NOMO-1 (cell line): ENCODE data around the gene STK38.

Source experiments
- DNase-seq, 2 experiments: peaks; one replicate each; lab custom pipeline; 2025; ENCODE audit not compliant: unreplicated experiment in 2 of 2; lab: John Stamatoyannopoulos, UW

STK38 gene

GRCh38 chr6:36566418-36566905, 19.2 kb upstream of the STK38 start:
- DNase-seq, result peak; percentile 20 to 32

DNA sequence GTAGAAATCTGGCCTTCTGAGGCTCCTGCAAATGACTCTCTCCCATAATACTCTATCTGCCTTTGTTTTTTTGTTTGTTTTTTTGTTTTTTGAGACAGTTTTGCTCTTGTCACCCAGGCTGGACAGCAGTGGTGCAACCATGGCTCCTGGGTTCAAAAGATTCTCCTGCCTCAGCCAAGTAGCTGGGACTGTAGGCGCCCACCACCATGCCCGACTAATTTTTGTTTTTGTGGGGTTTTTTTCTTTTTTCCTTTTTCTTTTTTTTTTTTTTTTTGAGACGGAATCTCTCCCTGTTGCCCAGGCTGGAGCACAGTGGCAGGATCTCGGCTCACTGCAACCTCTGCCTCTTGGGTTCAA, 16.6 kb upstream of the STK38 start:
- DNase-seq, result no peak

GRCh38 chr6:36563237-36563927, 16.1 kb upstream of the STK38 start:
- no peak for DNase-seq

DNA sequence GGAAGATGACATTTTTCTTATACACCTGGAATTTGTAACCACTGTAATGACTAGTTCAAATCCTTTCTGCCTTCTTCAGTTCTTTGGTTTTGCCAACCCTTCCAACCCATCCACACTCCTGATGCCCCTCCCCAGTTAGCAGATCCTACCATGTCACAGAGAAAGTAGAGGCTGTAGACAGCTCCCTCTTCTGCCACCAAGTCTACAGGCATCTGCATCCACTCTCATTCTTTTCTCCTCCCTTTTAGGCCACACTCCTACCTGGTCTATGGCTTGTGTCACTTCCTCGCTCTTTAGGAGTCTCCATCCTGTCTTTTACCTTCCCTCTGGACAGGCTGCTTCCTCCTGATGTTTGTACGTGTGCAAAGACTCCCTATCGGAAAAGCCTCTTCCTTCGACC, 13.5 kb upstream of the STK38 start:
- DNase-seq, result no peak

- DNase-seq, result peak in 1 of 2 experiments; percentile 10
Measured at GRCh38 chr6:36559011-36559793, 11.9 kb upstream of the STK38 start.

DNA sequence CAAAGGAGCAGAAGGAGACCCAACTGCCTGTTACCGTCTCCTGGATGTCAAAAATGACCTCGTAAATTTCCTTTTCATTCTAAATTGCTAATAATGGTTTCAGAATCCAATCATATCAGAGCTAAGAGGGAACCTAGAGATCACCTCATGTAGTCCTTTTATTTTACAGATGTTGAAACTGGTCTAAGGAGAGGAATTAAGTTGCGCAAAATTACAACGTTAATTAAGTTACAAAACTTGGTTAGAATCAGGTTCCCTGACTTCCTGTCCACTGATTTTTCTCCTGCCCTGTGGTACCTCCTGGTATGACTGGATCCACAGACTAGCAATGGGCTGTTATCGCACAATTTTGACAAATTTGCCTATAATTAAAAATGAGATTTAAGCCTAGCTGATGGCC, 9.0 kb upstream of the STK38 start:
- peak; percentile 35 to 86 for DNase-seq

GRCh38 chr6:36555750-36556252, 8.5 kb upstream of the STK38 start:
- no peak for DNase-seq

GRCh38 chr6:36550473-36551000, 3.3 kb upstream of the STK38 start:
- no peak for DNase-seq

GRCh38 chr6:36548401-36548743, 1.1 kb upstream of the STK38 start:
- no peak for DNase-seq

DNA sequence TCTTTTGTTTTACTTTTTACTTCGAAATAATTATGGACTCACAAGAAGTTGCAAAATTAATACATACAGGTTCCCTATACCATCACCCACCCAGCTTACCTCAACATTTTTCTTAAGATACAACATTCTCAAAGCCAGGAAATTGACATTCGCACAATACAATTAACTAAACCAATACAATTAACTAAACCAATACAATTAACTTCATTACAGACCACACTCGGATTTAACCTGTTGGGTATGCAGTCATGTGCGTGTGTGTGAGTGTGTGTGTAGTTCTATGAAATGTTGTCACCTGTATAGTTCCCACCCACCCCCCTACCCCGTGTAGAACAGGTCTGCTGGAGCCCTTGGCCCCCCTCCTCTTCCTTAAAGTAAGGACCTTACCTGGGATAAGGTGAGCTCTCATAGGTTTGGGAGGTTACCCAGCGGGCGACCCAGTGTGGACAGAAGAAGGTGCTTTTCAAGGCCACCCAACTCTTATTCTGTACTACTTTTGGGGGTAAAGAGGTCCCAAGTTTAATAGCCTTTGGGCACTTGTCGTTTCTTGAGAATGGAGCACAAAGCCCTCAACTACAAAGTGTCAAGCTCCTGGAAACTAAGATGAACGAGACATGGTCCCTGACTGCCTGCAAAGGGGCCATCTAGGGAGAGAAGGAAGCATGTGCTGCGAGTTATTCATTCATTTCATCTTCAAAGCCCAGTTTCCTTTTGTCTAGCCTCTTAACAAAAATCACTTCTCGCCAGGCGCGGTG, 544 bp upstream of the STK38 start:
- DNase-seq, result no peak

- peak; percentile 27 to 33 for DNase-seq
Measured at GRCh38 chr6:36546308-36546919, 865 bp downstream of the STK38 start.

DNA sequence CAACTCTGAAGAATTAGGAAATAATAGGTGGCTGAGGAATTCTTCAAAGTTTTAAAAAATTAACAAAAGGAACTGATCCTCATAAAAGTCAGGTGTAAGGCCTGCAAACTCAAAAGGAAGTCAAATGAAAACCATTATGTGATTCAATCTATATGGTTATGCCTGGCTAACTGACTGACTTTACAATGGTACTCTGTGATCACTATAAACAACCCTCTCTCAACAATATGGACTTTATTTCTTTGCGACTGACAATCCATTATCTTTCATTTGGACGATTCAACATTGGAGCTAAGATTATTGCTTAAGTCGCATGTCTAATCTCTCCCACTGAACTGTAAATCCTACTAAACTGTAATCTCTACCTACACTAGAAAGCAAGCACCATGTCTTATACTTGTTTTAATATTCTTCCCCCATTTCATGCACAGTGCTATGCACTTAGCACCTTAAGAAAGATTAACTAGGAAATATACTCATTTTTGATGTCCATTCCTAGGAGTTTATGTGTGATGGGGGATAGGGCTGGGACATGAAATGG, 1.4 kb downstream of the STK38 start:
- no peak for DNase-seq

DNA sequence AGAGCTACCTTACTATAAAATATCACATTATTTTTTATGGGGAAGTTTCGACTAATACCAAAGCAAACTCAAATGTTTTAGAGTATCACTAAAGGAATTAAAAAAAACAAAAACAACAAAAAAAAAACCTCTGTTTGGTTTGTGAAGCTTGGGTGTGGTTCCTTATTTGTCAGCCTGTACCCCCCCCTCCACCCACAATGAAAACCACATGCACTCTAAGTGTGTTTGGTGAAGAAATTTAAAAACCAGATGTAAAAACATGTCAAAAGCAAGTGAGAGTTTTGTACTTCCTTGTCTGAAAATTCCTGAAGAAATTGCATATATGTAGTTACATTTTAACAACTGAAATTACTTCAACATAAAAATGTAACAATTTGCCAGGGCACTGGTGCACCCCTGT, 3.1 kb downstream of the STK38 start:
- peak; percentile 52 to 67 for DNase-seq

- no peak for DNase-seq
Measured at GRCh38 chr6:36542041-36542440, 5.2 kb downstream of the STK38 start.

GRCh38 chr6:36539814-36540568, 7.3 kb downstream of the STK38 start:
- no peak for DNase-seq

- no peak for DNase-seq
Measured at GRCh38 chr6:36536873-36537547, 10.3 kb downstream of the STK38 start.

DNA sequence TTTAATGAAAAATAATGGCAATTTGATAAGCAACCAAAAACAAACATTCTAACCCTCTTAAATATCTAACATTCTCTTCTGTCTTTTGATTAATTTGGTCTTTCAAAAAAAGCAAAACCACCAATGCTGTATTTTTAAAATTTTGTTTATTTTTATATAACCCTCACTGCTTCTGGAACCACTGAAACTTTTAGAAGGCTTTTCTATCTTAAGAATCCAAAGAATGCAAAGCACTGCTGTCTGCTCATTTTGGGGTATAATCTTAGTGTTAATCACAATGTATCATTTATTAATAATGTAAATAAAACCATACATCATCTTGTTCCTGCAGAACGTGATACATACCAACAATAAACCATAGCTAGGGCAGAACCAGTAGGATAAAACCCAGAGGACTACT, 14.0 kb downstream of the STK38 start:
- no peak for DNase-seq

DNA sequence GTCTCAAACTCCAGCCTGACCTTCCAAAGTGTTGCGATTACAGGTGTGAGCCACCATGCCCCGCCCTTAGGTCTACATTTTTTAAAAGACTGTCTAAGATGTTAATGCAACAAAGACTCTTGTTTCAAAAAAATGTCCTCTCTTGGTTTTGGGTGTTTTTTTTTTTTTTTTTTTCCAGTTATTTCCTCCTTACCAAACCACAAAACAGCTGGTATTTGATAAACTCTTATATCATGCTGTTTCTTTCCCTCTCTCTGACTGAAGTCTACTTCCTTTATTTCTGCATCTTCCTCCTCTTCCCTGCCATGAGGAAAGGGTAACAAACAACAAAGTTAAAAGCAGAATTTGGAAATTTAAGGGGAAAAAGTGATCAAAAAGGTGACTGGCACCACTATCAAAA, 21.2 kb downstream of the STK38 start:
- peak in 1 of 2 experiments; percentile 11 for DNase-seq

- no peak for DNase-seq
Measured at GRCh38 chr6:36525346-36525745, 21.9 kb downstream of the STK38 start.
